H9 (cell line): ENCODE data around the gene SCTR. TPM values are rescaled to one million over a fixed set of nuclear protein-coding genes. Genes with fewer than 3 reads are reported as not detected.

Experiments
- DNase-seq: peaks from one replicate; pipeline ENCODE4 v3.0.0-alpha.2; 2017
- H2AFZ ChIP-seq: one replicate; pipeline ENCODE4 v1.6.1; 2013; ENCODE audit warnings: mild to moderate bottlenecking, low read length, control low read depth, moderate library complexity
- H2AK5ac ChIP-seq: 2 replicates; pipeline ENCODE4 v1.6.1; 2013; ENCODE audit warnings: low read length, control low read depth, mixed read lengths; ENCODE audit not compliant: insufficient read length
- H2BK120ac ChIP-seq: one replicate; pipeline ENCODE4 v1.6.1; 2013; ENCODE audit warnings: low read depth, mild to moderate bottlenecking, low read length, control low read depth, inconsistent platforms; ENCODE audit not compliant: poor library complexity, severe bottlenecking
- H2BK12ac ChIP-seq: 2 replicates; pipeline ENCODE4 v1.6.1; 2013; ENCODE audit warnings: low read length, control low read depth, mixed read lengths, low read depth; ENCODE audit not compliant: insufficient read length
- H2BK15ac ChIP-seq: 2 replicates; pipeline ENCODE4 v1.6.1; 2013; ENCODE audit warnings: low read depth, low read length, control low read depth
- H2BK20ac ChIP-seq: one replicate; pipeline ENCODE4 v1.6.1; 2013; ENCODE audit warnings: low read depth, mild to moderate bottlenecking, low read length, control low read depth, inconsistent platforms; ENCODE audit not compliant: poor library complexity, severe bottlenecking
- H2BK5ac ChIP-seq: 2 replicates; pipeline ENCODE4 v1.6.1; 2013; ENCODE audit warnings: low read length, control low read depth, mixed read lengths; ENCODE audit not compliant: insufficient read length
- H3K14ac ChIP-seq: 2 replicates; pipeline ENCODE4 v1.6.1; 2013; ENCODE audit warnings: low read length, control low read depth; ENCODE audit not compliant: insufficient read depth
- H3K18ac ChIP-seq: 2 replicates; pipeline ENCODE4 v1.6.1; 2013; ENCODE audit warnings: low read depth, mild to moderate bottlenecking, mixed read lengths, low read length, control low read depth; ENCODE audit not compliant: insufficient read length
- H3K23ac ChIP-seq: 2 replicates; pipeline ENCODE4 v1.6.1; 2013; ENCODE audit warnings: low read length, control low read depth, mixed read lengths, low read depth; ENCODE audit not compliant: insufficient read length
- H3K23me2 ChIP-seq: 2 replicates; pipeline ENCODE4 v1.6.1; 2013; ENCODE audit warnings: low read depth, mild to moderate bottlenecking, mixed read lengths, low read length, control low read depth; ENCODE audit not compliant: insufficient read length, poor library complexity, severe bottlenecking
- H3K27ac ChIP-seq: 2 replicates; pipeline ENCODE4 v1.5.1; 2013; ENCODE audit warnings: low read length, control low read depth, mixed read lengths, low read depth; ENCODE audit not compliant: insufficient read length
- H3K27me3 ChIP-seq: 2 replicates; pipeline ENCODE4 v1.6.1; 2013; ENCODE audit warnings: low read length, control low read depth, inconsistent platforms; ENCODE audit not compliant: insufficient read depth
- H3K4ac ChIP-seq: 2 replicates; pipeline ENCODE4 v1.6.1; 2013; ENCODE audit warnings: low read depth, mild to moderate bottlenecking, control low read depth, inconsistent platforms, low read length, moderate library complexity
- H3K4me1 ChIP-seq: 2 replicates; pipeline ENCODE4 v1.6.1; 2013; ENCODE audit warnings: low read length, control low read depth, inconsistent platforms; ENCODE audit not compliant: insufficient read depth
- H3K4me2 ChIP-seq: 2 replicates; pipeline ENCODE4 v1.6.1; 2013; ENCODE audit warnings: low read length, control low read depth, mixed read lengths; ENCODE audit not compliant: insufficient read length, insufficient read depth
- H3K56ac ChIP-seq: 2 replicates; pipeline ENCODE4 v1.6.1; 2013; ENCODE audit warnings: low read depth, mild to moderate bottlenecking, mixed read lengths, low read length, control low read depth; ENCODE audit not compliant: insufficient read length
- H3K79me1 ChIP-seq: 2 replicates; pipeline ENCODE4 v1.6.1; 2013; ENCODE audit warnings: low read depth, mild to moderate bottlenecking, moderate library complexity, low read length, control low read depth, inconsistent platforms; ENCODE audit not compliant: insufficient read depth, poor library complexity, severe bottlenecking
- H3K79me2 ChIP-seq: 2 replicates; pipeline ENCODE4 v1.6.1; 2013; ENCODE audit warnings: low read length, control low read depth, inconsistent platforms; ENCODE audit not compliant: insufficient read depth
- H3K9ac ChIP-seq: 2 replicates; pipeline ENCODE4 v1.6.1; 2013; ENCODE audit warnings: low read length, control low read depth, mixed read lengths; ENCODE audit not compliant: insufficient read length; ENCODE audit errors: extremely low read depth
- H3K9me3 ChIP-seq: one replicate; pipeline ENCODE4 v1.6.1; 2013; ENCODE audit warnings: low read depth, low read length, inconsistent platforms; ENCODE audit not compliant: control insufficient read depth
- H3T11ph ChIP-seq: one replicate; pipeline ENCODE4 v1.6.1; 2013; ENCODE audit warnings: mild to moderate bottlenecking, low read length, control low read depth, inconsistent platforms
- H4K20me1 ChIP-seq: one replicate; pipeline ENCODE4 v1.6.1; 2013; ENCODE audit not compliant: control insufficient read depth, insufficient read length, insufficient read depth
- H4K5ac ChIP-seq: 2 replicates; pipeline ENCODE4 v1.6.1; 2013; ENCODE audit warnings: low read depth, mild to moderate bottlenecking, mixed read lengths, low read length, control low read depth; ENCODE audit not compliant: insufficient read length
- H4K8ac ChIP-seq: replicated peaks from 2 replicates; pipeline ENCODE4 v1.6.1; 2013; ENCODE audit warnings: low read length, control low read depth, mixed read lengths, low read depth; ENCODE audit not compliant: insufficient read length
- H4K91ac ChIP-seq: 2 replicates; pipeline ENCODE4 v1.6.1; 2013; ENCODE audit warnings: low read depth, mild to moderate bottlenecking, moderate library complexity, mixed read lengths, low read length, control low read depth; ENCODE audit not compliant: insufficient read length
- H3K27ac Mint-ChIP-seq, 3 experiments: 2 replicates in 2 of 3; 3 replicates in 1 of 3; pipeline ENCODE4 v1.8.0; 2020 to 2021; ENCODE audit warnings: mixed read lengths in 3 of 3, mild to moderate bottlenecking in 1 of 3, moderate library complexity in 1 of 3
- H3K27me3 Mint-ChIP-seq: 2 replicates; pipeline ENCODE4 v1.8.0; 2021; ENCODE audit warnings: low read depth, mild to moderate bottlenecking, moderate library complexity, mixed read lengths
- H3K36me3 Mint-ChIP-seq, 3 experiments: 2 replicates in 2 of 3; 3 replicates in 1 of 3; pipeline ENCODE4 v1.8.0; 2020 to 2021; ENCODE audit warnings: low read depth in 3 of 3, mixed read lengths in 3 of 3; ENCODE audit not compliant: insufficient read depth in 1 of 3
- H3K4me1 Mint-ChIP-seq, 2 experiments: 2 replicates each; pipeline ENCODE4 v1.8.0; 2020; ENCODE audit warnings: mixed read lengths in 2 of 2
- H3K4me3 Mint-ChIP-seq, 2 experiments: 2 replicates in 1 of 2; 3 replicates in 1 of 2; pipeline ENCODE4 v1.8.0; 2020 to 2021; ENCODE audit warnings: mild to moderate bottlenecking in 2 of 2, mixed read lengths in 2 of 2, moderate library complexity in 1 of 2
- H3K9me3 Mint-ChIP-seq, 2 experiments: 2 replicates in 1 of 2; 3 replicates in 1 of 2; pipeline ENCODE4 v1.8.0; 2020; ENCODE audit warnings: mild to moderate bottlenecking in 2 of 2, mixed read lengths in 2 of 2, moderate library complexity in 1 of 2
- CTCF ChIP-seq: fragments of 200-600 bp; sonication (generic); conservative IDR thresholded peaks from 3 replicates; pipeline ENCODE4 v1.8.0; 2021; ENCODE audit warnings: antibody characterized with exemption, mild to moderate bottlenecking
- WGBS: extraction: QIAGEN DNeasy Blood & Tissue Kit; methylation state at CpG from one replicate; pipeline ENCODE4 v1.1.7; 2013; ENCODE audit warnings: missing lambda C conversion rate, low lambda C conversion rate, mixed read lengths; ENCODE audit not compliant: insufficient read length; ENCODE audit errors: extremely low coverage; 5-methylcytosine and 5-hydroxymethylcytosine counted together
- total RNA-seq: library from RNA; stranded (reverse); gene quantifications from 2 replicates; pipeline ENCODE4 v1.2.1, GENCODE V29; 2021

The SCTR gene
- total RNA-seq, 1 experiment from 2014 or later = not detected

DNA sequence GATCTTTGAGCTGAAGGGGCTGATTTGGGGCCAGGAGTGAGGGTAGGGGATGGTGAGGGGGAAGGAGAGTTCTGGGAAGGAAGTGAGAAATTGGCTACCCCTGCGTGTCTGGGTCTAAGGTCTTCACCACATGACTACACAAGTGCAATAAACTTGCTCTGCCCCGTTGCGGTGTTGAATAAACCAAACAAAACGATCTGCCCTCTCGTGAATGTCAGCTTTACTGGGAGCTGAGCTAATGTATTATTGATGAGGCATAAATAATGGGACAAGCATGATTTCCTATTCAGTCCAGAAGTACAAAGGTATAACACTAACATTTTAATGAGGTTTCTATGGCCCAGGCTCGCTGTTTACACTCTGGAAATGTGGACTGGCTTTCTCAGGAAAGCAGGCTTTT is 11.9 kb upstream of the SCTR start:
- peaks cover 14 to 16% of the 10 kb centered on the region in 2 experiments for H3K4me1 Mint-ChIP-seq
- no peak overlapping the region for H3K4ac ChIP-seq
- no peak overlapping the region for H3K4me3 Mint-ChIP-seq
- H2AK5ac ChIP-seq = no peak overlapping the region
- no peak overlapping the region for H3T11ph ChIP-seq
- no peaks in the 10 kb centered on the region for H4K20me1 ChIP-seq
- H2BK12ac ChIP-seq = no peak overlapping the region
- no peak overlapping the region for H2BK15ac ChIP-seq
- H3K79me2 ChIP-seq = no peaks in the 10 kb centered on the region
- H3K9me3 Mint-ChIP-seq = peaks cover 11 to 13% of the 10 kb centered on the region in 2 experiments
- no peak overlapping the region for H2BK120ac ChIP-seq
- no peak overlapping the region for H3K18ac ChIP-seq
- no peaks in the 10 kb centered on the region for H3K23me2 ChIP-seq
- H3K36me3 Mint-ChIP-seq = peaks cover 3 to 12% (median 4%) of the 10 kb centered on the region in 3 experiments; a peak in 6 of 7 replicates
- TF ChIP-seq CTCF = no peak
- no peak overlapping the region for H3K4me2 ChIP-seq
- H3K27me3 ChIP-seq = no peaks in the 10 kb centered on the region
- H3K23ac ChIP-seq = no peak overlapping the region
- H3K9ac ChIP-seq = no peak overlapping the region
- no peak overlapping the region for H3K14ac ChIP-seq
- no peak overlapping the region for H2BK5ac ChIP-seq
- H3K56ac ChIP-seq = no peak overlapping the region
- H3K27ac ChIP-seq = no peak overlapping the region
- H3K27me3 Mint-ChIP-seq = no peaks in the 10 kb centered on the region; the same call in none of the 2 replicates
- no peaks in the 10 kb centered on the region for H3K79me1 ChIP-seq
- no peak overlapping the region for H3K27ac Mint-ChIP-seq
- no peak overlapping the region for H4K91ac ChIP-seq
- no peak overlapping the region for H2AFZ ChIP-seq
- WGBS = no CpG with 5 or more reads among the region's 6 CpGs
- no peaks in the 10 kb centered on the region for H3K4me1 ChIP-seq
- DNase-seq = no peak
- no peak overlapping the region for H4K5ac ChIP-seq
- no peak overlapping the region for H2BK20ac ChIP-seq
- H4K8ac ChIP-seq = no peak overlapping the region
- H3K9me3 ChIP-seq = no peaks in the 10 kb centered on the region
